LNCaP clone FGC (cell line): Measurements from ENCODE around the gene APOB.

Experiments
- DNase-seq: peaks from one replicate; pipeline ENCODE4 v3.0.0-alpha.2; 2011; ENCODE audit warnings: low read depth
- H3K4me3 ChIP-seq: 2 replicates; pipeline ENCODE4 v1.5.1; 2011; ENCODE audit warnings: mild to moderate bottlenecking, low read depth, low read length, control low read depth
- CTCF ChIP-seq: IDR thresholded peaks from 2 replicates; pipeline ENCODE4 v1.5.1; 2012; ENCODE audit warnings: mild to moderate bottlenecking; ENCODE audit not compliant: control insufficient read depth, insufficient read depth; ENCODE audit errors: extremely low read depth

APOB gene

GRCh38 chr2:21010813-21011439 lies 32.9 kb downstream of the APOB start:
- no peak overlapping the region for H3K4me3 ChIP-seq
- no peak for TF ChIP-seq CTCF
- DNase-seq, result no peak

GRCh38 chr2:21009662-21010225 lies 34.1 kb downstream of the APOB start:
- no peak overlapping the region for H3K4me3 ChIP-seq
- TF ChIP-seq CTCF, result no peak
- no peak for DNase-seq

GRCh38 chr2:21008790-21009661 lies 34.8 kb downstream of the APOB start:
- H3K4me3 ChIP-seq, result no peak overlapping the region
- no peak for TF ChIP-seq CTCF

GRCh38 chr2:21008014-21008789 lies 35.7 kb downstream of the APOB start:
- H3K4me3 ChIP-seq, result no peak overlapping the region
- no peak for TF ChIP-seq CTCF
- DNase-seq, result no peak

More at GRCh38 chr2:21008790-21009661, 34.8 kb downstream of the APOB start:
- no peak for DNase-seq

GRCh38 chr2:21007129-21008013 lies 36.5 kb downstream of the APOB start:
- no peak for TF ChIP-seq CTCF
- H3K4me3 ChIP-seq, result no peak overlapping the region
- DNase-seq, result no peak
